HS-5 (cell line): ENCODE data around the gene CELA2A.
"Not testable (repeated sequence)": the region's sequence is repeated elsewhere in the genome, so short reads cannot be mapped to it uniquely, and the experiment has no call there.

Experiments used
- DNase-seq: peaks from one replicate; pipeline ENCODE4 v3.0.0-alpha.2; 2012; ENCODE audit warnings: low read depth

Gene CELA2A

DNA sequence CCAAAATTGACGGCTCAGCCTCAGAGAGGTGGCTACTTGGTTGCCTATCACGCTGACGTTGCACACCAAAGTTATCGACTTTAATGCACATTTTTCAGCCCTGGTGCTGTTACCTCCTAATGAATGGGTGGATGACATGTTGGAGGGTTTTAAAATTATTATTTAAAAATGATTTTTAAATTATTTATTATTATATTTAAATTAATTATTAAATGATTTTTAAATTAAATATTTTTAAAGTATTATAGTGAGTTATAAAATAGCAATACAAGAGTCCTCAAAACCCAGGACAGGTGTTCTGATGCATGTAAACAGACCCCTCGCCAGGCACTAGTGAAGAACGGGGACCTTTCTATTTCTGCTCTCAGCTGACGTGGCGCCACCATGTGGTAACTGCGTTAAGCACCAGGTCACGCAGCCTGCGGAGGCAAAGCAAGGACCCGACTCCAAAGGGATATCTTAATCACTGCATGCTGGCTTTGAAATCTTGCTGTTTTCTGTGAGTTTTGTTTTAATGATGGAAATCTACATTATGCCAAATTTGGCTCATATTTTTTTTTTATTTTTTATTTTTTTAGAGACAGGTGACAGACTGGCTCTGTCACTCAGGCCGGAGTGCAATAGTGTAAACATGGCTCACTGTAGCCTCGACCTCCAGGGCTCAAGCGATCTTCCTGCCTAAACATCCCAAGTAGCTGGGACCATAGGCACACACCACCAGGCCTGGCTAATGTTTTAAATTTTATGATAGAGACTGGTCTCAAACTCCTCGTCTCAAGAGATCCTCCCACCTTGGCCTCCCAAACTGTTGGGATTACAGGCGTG is 44.9 kb downstream of the CELA2A start:
- DNase-seq: no peak

DNA sequence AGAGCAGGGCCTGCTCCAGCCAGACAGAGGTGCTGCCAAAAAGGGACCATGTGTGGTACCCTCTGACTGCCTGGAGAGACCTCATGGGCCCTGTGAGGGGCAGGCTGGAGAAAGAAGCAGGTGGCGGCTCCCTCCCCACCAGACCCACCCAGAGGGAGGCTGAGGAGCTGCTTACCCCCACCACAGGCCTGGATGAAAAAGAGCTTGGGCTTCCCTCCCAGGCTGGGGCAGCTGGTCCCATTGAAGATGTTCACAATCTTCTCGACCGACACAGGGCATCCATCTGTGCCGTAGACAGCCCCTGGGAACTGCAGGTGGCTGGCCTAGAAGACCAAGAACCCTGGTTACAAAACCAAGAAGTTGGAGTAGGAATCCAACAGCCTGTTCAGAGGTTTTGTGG is 47.9 kb downstream of the CELA2A start:
- DNase-seq: no peak

- no peak for DNase-seq
Observed at GRCh38 chr1:15506831-15507230, 50.3 kb downstream of the CELA2A start.

DNA sequence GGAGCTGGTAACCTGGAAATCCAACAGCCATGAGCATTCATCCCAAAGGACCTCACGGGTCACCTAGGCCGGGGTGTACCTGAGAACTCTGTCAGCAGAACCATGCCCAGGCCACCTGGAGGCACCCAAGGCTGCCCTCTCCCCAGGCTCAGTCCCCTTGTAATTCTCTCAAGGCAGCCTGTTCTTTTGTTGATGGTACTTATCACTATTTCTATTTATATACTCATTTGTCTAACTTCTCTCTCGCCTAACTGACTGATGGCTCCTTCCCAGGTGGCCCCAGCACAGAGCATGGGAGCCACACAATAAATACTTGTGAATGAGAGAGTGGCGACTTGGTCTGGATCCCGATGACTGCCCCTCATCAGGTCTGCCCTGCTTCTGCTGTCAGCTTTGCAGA is 50.7 kb downstream of the CELA2A start:
- DNase-seq: no peak

DNA sequence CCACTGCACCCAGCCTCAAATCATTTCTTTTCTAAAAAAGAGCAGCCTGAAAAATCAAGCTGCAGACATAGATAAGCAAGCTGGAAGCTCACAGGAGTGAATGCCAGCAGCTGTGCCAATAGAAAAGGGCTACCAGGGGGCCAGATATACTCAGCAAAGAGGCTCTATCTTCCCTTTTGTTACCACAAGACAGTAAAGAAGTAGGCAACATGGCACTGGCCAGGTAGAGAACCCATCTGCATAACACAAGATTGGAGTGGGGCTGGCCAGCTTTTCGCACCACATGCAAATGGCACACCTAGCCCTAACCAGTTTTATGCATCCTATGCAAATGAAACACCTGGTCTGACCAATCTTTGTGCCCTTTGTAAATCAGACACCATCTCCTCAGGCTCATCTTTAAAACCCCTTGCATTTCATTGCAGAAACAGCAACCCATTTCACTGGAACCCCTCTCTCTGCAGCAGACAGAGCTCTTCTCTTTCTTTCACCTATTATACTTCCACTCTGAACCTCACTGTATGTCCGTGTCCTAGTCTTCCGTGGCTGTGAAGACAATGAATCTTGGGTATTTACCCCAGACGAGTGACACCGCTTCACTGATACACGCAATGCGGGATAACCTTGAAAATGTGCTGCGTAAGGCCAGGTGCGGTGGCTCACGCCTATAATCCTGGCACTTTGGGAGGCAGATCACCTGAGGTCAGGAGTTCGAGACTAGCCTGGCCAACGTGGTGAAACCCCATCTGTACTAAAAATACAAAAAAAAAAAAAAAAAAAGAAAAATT is 52.4 kb downstream of the CELA2A start:
- DNase-seq: no peak

DNA sequence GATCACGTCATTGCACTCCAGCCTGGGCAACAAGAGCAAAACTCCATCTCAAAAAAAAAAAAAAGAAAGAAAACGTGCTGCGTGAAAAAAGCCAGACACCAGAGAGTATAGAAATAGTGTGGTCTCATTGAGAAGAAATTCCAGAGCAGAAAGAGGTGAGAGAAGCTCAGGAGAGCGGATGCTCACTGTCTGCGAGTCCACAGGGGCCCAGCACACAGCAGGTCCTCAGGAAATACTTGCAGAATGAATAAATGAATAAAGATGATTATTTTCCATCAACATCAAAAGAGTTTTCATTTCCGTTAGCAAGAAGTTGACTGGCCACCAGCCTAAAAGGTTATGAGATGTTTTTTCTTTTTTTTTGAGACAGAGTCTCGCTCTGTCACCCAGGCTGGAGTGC is 53.1 kb downstream of the CELA2A start:
- DNase-seq: no peak

GRCh38 chr1:15510611-15511405 is 54.3 kb downstream of the CELA2A start:
- DNase-seq: no peak

DNA sequence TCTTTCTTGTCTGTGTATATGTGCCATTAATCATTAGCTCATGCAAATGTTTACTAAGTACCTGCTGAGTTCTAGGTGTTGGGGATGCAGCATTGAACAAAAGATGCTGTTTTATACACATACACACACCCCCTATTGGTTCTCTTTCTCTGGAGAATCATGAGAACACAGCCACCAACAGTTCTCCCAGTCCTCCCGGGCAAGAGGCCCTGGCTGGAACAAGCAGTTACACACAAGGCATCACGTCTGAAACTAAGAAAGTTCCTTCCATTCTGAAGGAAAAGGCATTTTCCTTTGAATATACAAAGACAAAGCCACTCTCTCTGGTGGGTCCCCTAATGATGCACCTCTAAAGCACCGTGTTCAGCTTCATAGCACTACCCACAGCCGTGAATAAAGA is 56.7 kb downstream of the CELA2A start:
- no peak for DNase-seq

- DNase-seq: no peak
Observed at GRCh38 chr1:15513919-15514318, 57.4 kb downstream of the CELA2A start.

GRCh38 chr1:15514557-15514956 is 58.0 kb downstream of the CELA2A start:
- not testable (repeated sequence) for DNase-seq

- no peak for DNase-seq
Observed at GRCh38 chr1:15515022-15515663, 58.6 kb downstream of the CELA2A start.

GRCh38 chr1:15519625-15520024 is 63.1 kb downstream of the CELA2A start:
- DNase-seq: no peak

DNA sequence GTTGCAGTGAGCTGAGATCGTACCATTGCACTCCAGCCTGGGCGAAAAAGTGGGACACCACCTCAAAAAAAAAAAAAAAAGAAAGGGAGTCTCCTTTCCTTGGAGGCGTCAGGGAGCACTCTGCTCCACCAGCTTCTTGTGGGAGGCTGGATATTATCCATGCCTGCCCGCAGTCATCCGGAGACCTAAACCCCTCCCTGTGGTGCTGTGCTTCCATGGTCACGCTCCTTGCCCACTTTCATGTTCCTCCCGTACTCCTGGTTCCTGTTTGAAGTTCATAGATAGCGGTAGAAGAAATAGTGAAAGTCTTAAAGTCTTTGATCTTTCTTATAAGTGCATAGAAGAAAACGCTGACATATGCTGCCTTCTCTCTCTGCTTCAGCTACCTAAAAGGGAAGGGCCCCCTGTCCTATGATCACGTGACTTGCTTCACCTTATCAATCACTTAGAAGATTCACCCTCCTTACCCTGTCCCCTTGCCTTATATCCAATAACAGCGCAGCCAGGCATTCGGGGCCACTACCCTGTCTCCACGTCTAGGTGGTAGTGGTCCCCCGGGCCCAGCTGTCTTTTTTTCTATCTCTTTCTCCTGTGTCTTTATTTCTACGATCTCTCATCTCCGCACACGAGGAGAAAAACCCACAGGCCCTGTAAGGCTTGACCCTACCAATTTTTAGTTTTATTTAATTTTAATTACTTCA is 64.8 kb downstream of the CELA2A start:
- not testable (repeated sequence) for DNase-seq
